Pancreas (tissue), 10 donors: ENCODE results near the gene C1QTNF8. TPM values are rescaled to one million over a fixed set of nuclear protein-coding genes. Genes with fewer than 3 reads are reported as not detected.

Experiments
- ATAC-seq, 4 donors: fragments of 200-7000 bp; cut with Tn5 transposase; one replicate each; pipeline versions ENCODE4 v1.8.0 to v1.9.1; 2020; ENCODE audit warnings: mild to moderate bottlenecking in 4 of 4, moderate library complexity in 4 of 4
- DNase-seq, 6 donors: peaks; one replicate each; pipeline ENCODE4 v3.0.0-alpha.2; 2020
- FAIRE-seq: peaks from 2 replicates; lab custom pipeline; 2012; peaks lifted over from hg19 to GRCh38; lab: Jason Lieb, UNC
- H3K27ac ChIP-seq, 4 donors: fragments of 200-600 bp; sonication (generic); 1 replicate in 3 of 4; 2 replicates in 1 of 4; pipeline versions ENCODE4 v1.5.0 to v1.8.0; 2020
- H3K27me3 ChIP-seq, 4 donors: fragments of 200-600 bp; one replicate each; pipeline ENCODE4 v1.8.0; 2021
- H3K36me3 ChIP-seq, 3 donors: fragments of 200-600 bp; sonication (generic) in 1 of 3; one replicate each; pipeline versions ENCODE4 v1.5.0 to v1.8.0; 2020 to 2021
- H3K4me1 ChIP-seq, 3 donors: fragments of 200-600 bp; one replicate each; pipeline ENCODE4 v1.8.0; 2021
- H3K4me3 ChIP-seq, 4 donors: fragments of 200-600 bp; sonication (generic) in 2 of 4; one replicate each; pipeline versions ENCODE4 v1.5.0 to v1.8.0; 2020 to 2021
- H3K9me3 ChIP-seq, 4 donors: fragments of 200-600 bp; one replicate each; pipeline ENCODE4 v1.8.0; 2021
- whole genome bisulfite sequencing, 2 donors: extraction: QIAGEN DNeasy Blood & Tissue Kit; methylation state at CpG; one replicate each; pipeline ENCODE4 v1.1.7; 2013; 5-methylcytosine and 5-hydroxymethylcytosine counted together
- intact Hi-C, 3 donors: fragments of 100-400 bp; cut with DNase I; formaldehyde crosslinking; loops; one replicate each; pipeline versions ENCODE4 v1.11.1 to v1.14.2; 2022
- polyA plus RNA-seq, 2 donors: library from polyadenylated mRNA; stranded (reverse); fragments of 200-250 nt; gene quantifications; one replicate each; pipeline ENCODE4 v1.2.3, GENCODE V29; 2013
- total RNA-seq, 6 donors: library from RNA; stranded (reverse); fragmentation: NEBNext Ultra II Directional in 4 of 6; extraction: Animal tissue kit (Norgen Biotek cat#: 25700) in 4 of 6; gene quantifications; one replicate each; pipeline versions ENCODE4 v1.2.1 to v1.2.4, GENCODE V29; 2021 to 2023
- TF ChIP-seq, protein P1 (sequence below), 4 donors: fragments of 200-600 bp; sonication (generic) in 3 of 4; IDR thresholded peaks; one replicate each; pipeline versions ENCODE4 v1.5.0 to v1.8.0; 2021; ENCODE audit warnings: antibody characterized with exemption in 4 of 4
- donor health status: healthy with polysubstance abuse.
- donor health status: DM: no; HTN: no; CAD: no; lungs with moderate emphysema.
- donor health status: DM: no; HTN: no; CAD: no.
- donor health status: control.
- donor health status: control.
- donor health status: Bipolar disorder and iron deficiency.
- donor health status: DM: yes; HTN: yes; CAD: no.
- donor health status: DM: no; HTN: no; CAD: no.
- donor health status: DM: no; HTN: no; CAD: no.
- donor health status: DM: yes; HTN: yes; CAD: no.

Gene C1QTNF8
- total and polyA plus RNA-seq, 8 donors: 0.23 TPM; not detected in 7

DNA sequence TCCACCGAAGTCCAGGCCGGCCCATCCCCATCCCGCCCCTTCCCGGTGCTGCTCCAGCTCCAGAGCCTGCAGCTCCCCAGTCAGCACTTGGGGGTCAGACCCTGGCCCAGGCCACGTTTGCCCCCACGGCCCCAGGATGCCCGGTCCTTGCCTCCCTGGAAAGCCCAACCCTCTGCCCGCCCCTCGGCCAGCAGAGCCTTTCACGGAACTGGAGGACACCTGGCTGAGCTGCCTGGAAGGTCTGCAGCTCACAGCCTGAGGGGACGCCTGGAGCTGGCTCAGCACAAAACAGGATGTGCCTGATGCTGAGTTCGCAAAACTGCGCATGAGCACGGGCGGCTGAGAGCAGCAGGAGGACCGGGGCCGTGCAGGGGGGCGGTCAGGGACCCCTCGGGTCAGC is 53.2 kb downstream of the C1QTNF8 start:
- no peak overlapping the region for H3K4me3 ChIP-seq
- ATAC-seq: peak in 3 of 4 donors; percentile 19 to 52 (median 43)
- DNase-seq: no peak
- H3K27me3 ChIP-seq: peaks cover 0 to 3% (median 0%) of the 10 kb centered on the region in 4 donors
- FAIRE-seq: no peak
- H3K4me1 ChIP-seq: no peaks in the 10 kb centered on the region
- intact Hi-C loops: no loop called here
- TF ChIP-seq, protein P1, sequence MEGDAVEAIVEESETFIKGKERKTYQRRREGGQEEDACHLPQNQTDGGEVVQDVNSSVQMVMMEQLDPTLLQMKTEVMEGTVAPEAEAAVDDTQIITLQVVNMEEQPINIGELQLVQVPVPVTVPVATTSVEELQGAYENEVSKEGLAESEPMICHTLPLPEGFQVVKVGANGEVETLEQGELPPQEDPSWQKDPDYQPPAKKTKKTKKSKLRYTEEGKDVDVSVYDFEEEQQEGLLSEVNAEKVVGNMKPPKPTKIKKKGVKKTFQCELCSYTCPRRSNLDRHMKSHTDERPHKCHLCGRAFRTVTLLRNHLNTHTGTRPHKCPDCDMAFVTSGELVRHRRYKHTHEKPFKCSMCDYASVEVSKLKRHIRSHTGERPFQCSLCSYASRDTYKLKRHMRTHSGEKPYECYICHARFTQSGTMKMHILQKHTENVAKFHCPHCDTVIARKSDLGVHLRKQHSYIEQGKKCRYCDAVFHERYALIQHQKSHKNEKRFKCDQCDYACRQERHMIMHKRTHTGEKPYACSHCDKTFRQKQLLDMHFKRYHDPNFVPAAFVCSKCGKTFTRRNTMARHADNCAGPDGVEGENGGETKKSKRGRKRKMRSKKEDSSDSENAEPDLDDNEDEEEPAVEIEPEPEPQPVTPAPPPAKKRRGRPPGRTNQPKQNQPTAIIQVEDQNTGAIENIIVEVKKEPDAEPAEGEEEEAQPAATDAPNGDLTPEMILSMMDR (IDR thresholded peaks at IDR 0.05): no peak
- no peaks in the 10 kb centered on the region for H3K9me3 ChIP-seq
- 36 to 41% methylated on average over 19 of the region's 19 CpGs for WGBS, 2 donors
- H3K36me3 ChIP-seq: no peaks in the 10 kb centered on the region
- H3K27ac ChIP-seq: no peak overlapping the region

DNA sequence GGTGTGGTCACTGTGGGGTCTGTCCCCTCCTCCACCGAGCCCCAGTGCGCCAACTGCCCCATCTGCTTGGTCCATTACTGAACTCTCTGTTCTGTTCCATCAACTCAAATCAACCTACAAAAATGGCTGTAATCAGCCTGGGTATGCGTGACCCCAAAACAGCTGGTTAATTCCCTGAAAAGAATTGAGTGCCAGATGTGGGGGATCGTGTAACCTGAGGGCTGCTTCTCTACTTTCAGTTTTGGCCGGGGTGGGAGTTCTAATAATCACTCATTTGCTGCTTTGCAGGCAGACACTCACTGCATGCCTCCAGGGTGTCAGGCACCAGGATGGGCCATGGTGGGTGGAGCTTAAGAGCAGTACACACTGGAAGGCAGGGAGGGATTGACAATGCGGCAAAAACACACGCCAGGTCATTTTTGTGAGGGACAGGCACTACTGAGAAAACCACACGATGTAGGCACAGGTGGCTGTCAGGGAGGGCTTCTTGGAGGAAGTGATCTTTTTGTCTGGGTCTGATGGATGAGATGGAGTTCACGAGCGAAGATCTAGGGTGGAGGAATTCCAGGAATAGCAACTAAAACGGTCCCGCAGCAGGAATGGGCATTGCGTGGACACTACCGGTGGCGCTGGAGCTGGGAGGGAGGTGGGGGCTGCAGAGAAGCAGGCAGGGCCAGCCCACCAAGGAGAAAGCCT is 53.8 kb downstream of the C1QTNF8 start:
- no peaks in the 10 kb centered on the region for H3K4me1 ChIP-seq
- no peak overlapping the region for H3K4me3 ChIP-seq
- no peak for FAIRE-seq
- intact Hi-C loops: no loop called here
- H3K27me3 ChIP-seq: peaks cover 0 to 3% (median 0%) of the 10 kb centered on the region in 4 donors
- no peak for ATAC-seq
- no peaks in the 10 kb centered on the region for H3K9me3 ChIP-seq
- 82 to 83% methylated on average over 15 of the region's 15 CpGs for WGBS, 2 donors
- DNase-seq: no peak
- no peak overlapping the region for H3K27ac ChIP-seq
- H3K36me3 ChIP-seq: no peaks in the 10 kb centered on the region
- TF ChIP-seq, protein P1 (IDR thresholded peaks at IDR 0.05): no peak

DNA sequence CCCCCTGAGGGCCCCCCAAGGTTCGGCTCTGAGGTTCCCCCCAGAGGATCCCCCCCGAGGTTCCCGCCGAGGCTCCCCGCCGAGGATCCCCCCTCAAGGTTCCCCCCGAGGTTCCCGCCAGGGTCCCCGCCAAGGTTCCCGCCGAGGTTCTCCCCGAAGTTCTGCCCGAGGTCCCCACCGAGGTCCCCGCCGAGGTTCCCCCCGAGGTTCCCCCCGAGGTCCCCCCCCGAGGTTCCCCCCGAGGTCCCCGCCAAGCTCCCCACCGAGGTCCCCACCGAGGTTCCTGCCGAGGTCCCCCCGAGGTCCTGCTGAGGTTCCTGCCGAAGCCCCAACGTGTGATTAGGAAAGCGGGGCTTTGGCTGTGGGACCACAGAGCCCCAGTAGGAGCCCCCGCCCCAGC is 55.7 kb downstream of the C1QTNF8 start:
- intact Hi-C loops: no loop called here
- no peak for ATAC-seq
- TF ChIP-seq, protein P1 (IDR thresholded peaks at IDR 0.05): no peak
- Histone ChIP-seq H3K9me3 (no peaks in the 10 kb centered on the region), H3K4me1 (no peaks in the 10 kb centered on the region), H3K4me3 (no peak overlapping the region), H3K27ac (no peak overlapping the region), H3K36me3 (no peaks in the 10 kb centered on the region), H3K27me3 (peaks cover 0 to 3% (median 0%) of the 10 kb centered on the region in 4 donors)
- no peak for DNase-seq
- WGBS, 2 donors: 71 to 77% methylated on average over 25 to 29 of the region's 29 CpGs
- FAIRE-seq: no peak

DNA sequence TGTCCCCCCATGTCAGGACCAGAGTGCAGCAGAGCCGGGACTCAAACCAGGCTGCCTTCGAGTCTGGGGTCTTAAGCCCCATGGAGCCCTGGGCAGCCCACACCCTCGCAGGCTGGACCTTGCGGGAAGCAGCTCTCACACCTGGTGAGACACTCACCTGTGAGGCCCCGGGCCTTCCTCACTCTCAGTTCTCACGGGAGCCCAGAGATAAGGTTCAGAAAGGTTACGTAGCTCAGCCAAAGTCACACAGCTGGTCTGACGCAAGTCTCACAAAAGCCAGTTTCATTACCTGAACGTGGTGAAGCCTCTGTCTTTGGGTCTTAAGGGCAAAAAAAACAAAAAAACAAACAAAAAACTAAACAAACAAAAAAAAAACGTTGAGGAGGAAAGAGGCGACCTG is 56.3 kb downstream of the C1QTNF8 start:
- no peaks in the 10 kb centered on the region for H3K36me3 ChIP-seq
- H3K27ac ChIP-seq: no peak overlapping the region
- intact Hi-C loops: no loop called here
- ATAC-seq (no peak), DNase-seq (no peak), FAIRE-seq (no peak)
- TF ChIP-seq, protein P1 (IDR thresholded peaks at IDR 0.05): no peak
- H3K4me1 ChIP-seq: no peaks in the 10 kb centered on the region
- peaks cover 0 to 3% (median 0%) of the 10 kb centered on the region in 4 donors for H3K27me3 ChIP-seq
- no peak overlapping the region for H3K4me3 ChIP-seq
- 44 to 47% methylated on average over 11 of the region's 11 CpGs for WGBS, 2 donors
- no peaks in the 10 kb centered on the region for H3K9me3 ChIP-seq

DNA sequence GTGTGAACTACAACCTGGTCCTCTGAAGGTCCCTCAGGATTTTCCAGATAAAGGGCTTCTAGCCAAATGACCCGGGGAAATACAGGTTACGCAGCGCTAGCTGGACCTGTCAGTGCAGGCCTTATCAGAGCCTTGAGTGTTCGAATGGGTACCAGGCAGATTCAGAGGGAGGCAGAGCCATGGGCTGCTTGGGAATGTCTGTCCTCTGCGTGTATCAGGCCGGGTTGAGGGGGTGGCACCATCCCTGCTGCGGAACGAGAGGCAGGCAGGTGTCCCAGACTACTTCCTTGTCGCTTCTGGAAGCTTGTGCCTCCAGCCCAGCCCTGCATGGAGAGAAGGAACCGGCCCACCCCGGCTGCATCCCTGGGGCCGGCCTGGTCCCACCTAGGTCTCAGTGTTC is 57.1 kb downstream of the C1QTNF8 start:
- no peaks in the 10 kb centered on the region for H3K9me3 ChIP-seq
- TF ChIP-seq, protein P1 (IDR thresholded peaks at IDR 0.05): no peak
- H3K4me3 ChIP-seq: no peak overlapping the region
- FAIRE-seq: no peak
- no peak overlapping the region for H3K27ac ChIP-seq
- ATAC-seq: no peak
- peaks cover 0 to 3% (median 0%) of the 10 kb centered on the region in 4 donors for H3K27me3 ChIP-seq
- DNase-seq: no peak
- H3K36me3 ChIP-seq: no peaks in the 10 kb centered on the region
- no peaks in the 10 kb centered on the region for H3K4me1 ChIP-seq
- WGBS, 2 donors: 68 to 84% methylated on average over 12 of the region's 12 CpGs
- intact Hi-C loops: no loop called here
